H1 (cell line): ENCODE results near the gene ZMYM3. TPM values are rescaled to one million over a fixed set of nuclear protein-coding genes. Genes with fewer than 3 reads are reported as not detected.

Experiments used
- ATF3 ChIP-seq: IDR thresholded peaks from 2 replicates; pipeline ENCODE4 v1.6.1; 2011; ENCODE audit warnings: low read depth, mild to moderate bottlenecking, low read length; ENCODE audit not compliant: insufficient read depth
- GABPA ChIP-seq: IDR thresholded peaks from 2 replicates; pipeline ENCODE4 v1.6.1; 2011; ENCODE audit warnings: mild to moderate bottlenecking, low read length, moderate library complexity, borderline replicate concordance; ENCODE audit not compliant: insufficient read depth
- POU5F1 ChIP-seq: IDR thresholded peaks from 2 replicates; pipeline ENCODE4 v1.6.1; 2011; ENCODE audit warnings: low read depth, mild to moderate bottlenecking, low read length, moderate library complexity
- polyA plus RNA-seq, 7 experiments: library from polyadenylated mRNA; depleted of rRNA in 3 of 7; stranded (reverse) in 5 of 7; unstranded in 2 of 7; fragments of >200 nt in 5 of 7; fragments of 200-250 nt in 2 of 7; gene quantifications; 1 replicate in 5 of 7; 2 replicates in 1 of 7; 4 replicates in 1 of 7; pipeline versions ENCODE4 v1.2.1 to v1.2.3, GENCODE V29; 2011 to 2013; ENCODE audit warnings: missing spikeins in 2 of 7, mixed read lengths in 2 of 7
- total RNA-seq: library from RNA; stranded (reverse); fragmentation: NEBNext Ultra II Directional; extraction: Animal tissue kit (Norgen Biotek cat#: 25700); gene quantifications from 2 replicates; pipeline ENCODE4 v1.2.1, GENCODE V29; 2021

The ZMYM3 gene
- total and polyA plus RNA-seq, 2 of the 8 experiments (the other 6 are each of a cell fraction or from before 2014, with no cell fraction given): 56.7 to 82.0 TPM

DNA sequence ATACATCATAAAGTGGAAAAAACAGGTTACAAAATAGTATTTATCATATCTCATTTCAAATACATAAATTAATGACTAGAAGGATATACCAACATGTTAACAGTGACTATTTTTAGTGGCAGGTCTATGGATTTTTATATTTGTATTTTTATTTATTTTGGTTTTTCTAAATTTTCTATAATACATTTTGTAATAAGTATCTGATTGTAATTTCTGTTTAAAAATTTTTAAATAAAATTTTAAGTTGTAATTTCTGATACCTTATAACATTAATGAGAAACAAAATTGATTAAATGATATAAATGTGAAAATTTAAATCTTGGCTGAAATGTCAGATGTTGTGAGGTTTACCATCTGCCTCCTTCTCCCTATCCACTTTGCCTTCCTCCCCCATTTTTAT lies 32.0 kb upstream of the ZMYM3 start (continued):
- TF ChIP-seq GABPA (no peak), POU5F1 (no peak), ATF3 (no peak)
